T follicular helper cell (primary cell): ENCODE measurements around the gene DEFB128.
"Not testable (repeated sequence)": the region's sequence is repeated elsewhere in the genome, so short reads cannot be mapped to it uniquely, and the experiment has no call there.

Source experiments
- DNase-seq: peaks from one replicate; pipeline ENCODE4 v3.0.0-alpha.2; 2020; ENCODE audit warnings: low read depth
- total RNA-seq, 2 experiments: gene quantifications; one replicate each; lab custom pipeline; 2026; lab: John Stamatoyannopoulos, UW

Gene DEFB128
- total RNA-seq = 0 to 0.09 reads per million in 2 experiments

- no peak for DNase-seq
Observed at GRCh38 chr20:189611-190010, at the start of gene DEFB128. TSS of gene DEFB128 (minus strand) at chr20:189711. CDS start at chr20:189623, 88 bp downstream.

DNA sequence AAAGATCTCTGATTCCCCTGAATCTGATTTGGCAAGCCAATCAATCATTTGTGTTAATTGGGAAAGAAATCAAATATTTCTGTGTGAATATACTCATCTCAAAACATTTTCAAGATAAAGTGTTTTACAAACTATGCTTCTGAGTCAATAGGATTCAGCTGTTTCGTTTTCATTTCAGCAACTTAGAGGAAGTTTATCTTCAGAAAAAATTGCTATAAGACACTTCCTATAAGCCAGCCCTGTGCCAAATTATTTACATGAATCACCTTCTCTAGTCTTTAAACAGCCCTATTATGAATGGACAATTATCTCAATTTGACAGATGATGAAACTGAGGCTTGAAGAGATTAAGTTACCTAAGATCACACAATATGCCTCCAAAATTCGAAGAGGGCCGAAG lies 48.4 kb upstream of the DEFB128 start:
- no peak for DNase-seq

- no peak for DNase-seq
Observed at GRCh38 chr20:237489-237888, 48.0 kb upstream of the DEFB128 start.

- DNase-seq = no peak
Observed at GRCh38 chr20:235891-236290, 46.4 kb upstream of the DEFB128 start.

DNA sequence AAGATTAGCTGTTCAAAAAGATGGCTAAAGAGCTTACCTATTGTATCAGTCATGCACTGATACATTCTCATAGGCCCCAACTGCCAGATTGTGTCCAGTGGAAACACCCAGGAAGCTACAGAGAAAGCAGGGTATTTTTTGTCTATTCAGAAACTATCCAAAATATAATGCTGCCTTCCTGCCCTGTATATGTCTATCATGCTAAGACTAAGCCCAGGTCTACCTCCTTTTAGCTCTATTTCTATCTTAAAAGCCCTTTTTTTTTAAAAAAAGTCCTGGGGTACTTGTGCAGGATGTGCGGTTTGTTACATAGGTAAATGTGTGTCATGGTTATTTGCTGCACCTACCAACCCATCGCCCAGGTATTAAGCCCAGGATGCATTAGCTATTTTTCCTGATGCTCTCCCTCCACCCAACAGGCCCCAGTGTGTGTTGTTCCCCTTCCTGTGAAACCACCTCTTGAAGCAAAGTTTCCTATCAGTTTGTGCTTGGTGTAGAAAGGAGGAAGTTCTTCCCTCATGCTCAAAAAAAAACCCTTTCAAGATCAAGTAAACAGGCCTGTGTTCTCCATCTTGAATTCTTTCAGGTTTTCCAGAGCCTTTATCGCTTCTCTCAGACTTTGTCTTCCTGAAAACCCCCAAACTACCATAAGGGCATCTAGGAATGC lies 38.1 kb upstream of the DEFB128 start:
- DNase-seq = no peak

- DNase-seq = no peak
Observed at GRCh38 chr20:226958-227357, 37.4 kb upstream of the DEFB128 start, which contains the start of gene DEFB129. TSS of gene DEFB129 (plus strand) at chr20:227258. CDS start at chr20:227289, 31 bp downstream.

DNA sequence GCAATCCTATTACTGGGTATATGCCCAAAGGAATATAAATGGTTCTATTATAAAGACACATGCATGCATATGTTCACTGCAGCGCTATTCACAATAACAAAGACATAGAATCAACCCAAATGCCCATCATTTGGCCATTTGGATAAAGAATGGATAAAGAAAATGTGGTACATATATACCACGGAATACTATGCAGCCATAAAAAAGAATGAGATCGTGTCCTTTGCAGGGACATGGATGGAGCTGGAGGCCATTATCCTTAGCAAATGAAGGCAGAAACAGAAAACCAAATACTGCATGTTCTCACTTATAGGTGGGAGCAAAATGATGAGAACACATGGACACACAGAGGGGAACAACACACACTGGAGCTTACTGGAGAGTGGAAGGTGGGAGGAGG lies 36.4 kb upstream of the DEFB128 start:
- DNase-seq = not testable (repeated sequence)

GRCh38 chr20:221258-221830 lies 31.8 kb upstream of the DEFB128 start:
- no peak for DNase-seq

DNA sequence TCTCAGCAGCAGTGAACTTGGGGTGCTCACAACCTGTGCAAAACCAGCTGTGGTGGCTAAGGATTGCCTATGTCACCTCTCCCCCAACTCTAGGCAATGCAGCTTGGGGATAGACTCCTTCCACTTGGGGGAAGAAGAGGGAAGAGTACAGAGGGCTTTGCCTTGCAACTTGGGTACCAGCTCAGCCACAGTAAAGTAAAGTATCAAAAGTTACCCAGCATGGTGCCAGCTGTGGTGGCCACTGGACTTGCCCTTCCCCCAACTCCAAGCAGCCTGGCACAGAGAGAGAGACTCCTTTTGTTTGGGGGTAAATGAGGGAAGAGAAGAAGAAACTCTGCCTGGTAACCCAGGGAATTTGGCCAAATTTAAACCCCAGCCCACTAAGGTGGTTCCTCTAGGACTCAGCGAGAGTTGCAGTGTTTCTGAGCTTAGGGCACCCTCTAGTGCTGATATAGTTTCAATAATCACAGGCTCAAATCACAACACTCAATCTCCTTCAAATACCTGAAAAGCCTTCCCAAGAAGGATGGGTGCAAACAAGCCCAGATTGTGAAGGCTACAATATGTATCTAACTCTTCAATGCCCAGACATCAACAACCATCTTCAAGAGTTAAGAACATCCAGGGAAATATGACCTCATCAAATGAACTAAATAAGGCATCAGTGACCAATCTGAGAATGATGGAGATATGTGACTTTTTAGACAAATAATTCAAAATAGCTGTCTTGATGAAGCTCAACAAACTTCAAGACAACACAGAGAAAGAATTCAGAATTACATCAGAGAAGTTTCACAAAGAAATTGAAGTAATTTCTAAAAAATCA lies 30.0 kb upstream of the DEFB128 start:
- no peak for DNase-seq

DNA sequence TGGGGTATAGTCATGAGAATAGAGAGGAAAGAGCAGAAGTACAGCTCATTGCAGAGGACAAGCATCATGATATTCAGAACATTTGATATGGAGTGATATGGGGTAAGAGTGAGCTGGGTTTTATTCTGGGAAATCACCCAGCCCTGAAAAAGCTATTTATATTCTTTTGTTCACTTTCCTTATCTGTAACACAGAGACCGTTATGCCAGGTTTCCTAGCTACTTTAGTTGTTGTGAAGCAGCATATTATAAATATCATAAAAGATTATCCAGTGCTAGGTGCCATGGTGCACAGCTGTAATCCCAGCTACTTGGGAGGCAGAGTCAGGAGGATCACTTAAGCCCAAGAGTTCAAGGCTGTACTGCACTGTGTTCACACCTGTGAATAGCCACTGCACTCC lies 27.8 kb upstream of the DEFB128 start:
- no peak for DNase-seq

- no peak for DNase-seq
Observed at GRCh38 chr20:215796-216195, 26.3 kb upstream of the DEFB128 start.

DNA sequence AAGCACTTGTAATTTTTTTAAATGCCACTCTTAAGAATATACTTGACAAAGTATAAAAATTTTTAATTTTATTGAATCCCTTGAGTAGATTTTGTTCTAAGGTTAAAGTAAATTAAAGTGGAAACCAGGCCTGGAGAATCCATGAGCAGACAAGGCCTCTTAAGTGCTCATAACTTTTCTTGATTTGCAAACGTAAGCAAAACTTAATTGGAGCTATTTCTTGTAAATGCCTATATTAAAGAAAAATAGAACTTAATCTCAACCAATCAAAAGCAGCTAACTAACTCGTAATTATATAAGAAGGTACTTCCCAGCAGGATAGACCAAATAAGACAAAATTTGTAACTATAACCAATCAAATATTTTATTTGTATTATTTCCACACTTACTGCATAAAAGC lies 24.9 kb upstream of the DEFB128 start:
- no peak for DNase-seq

DNA sequence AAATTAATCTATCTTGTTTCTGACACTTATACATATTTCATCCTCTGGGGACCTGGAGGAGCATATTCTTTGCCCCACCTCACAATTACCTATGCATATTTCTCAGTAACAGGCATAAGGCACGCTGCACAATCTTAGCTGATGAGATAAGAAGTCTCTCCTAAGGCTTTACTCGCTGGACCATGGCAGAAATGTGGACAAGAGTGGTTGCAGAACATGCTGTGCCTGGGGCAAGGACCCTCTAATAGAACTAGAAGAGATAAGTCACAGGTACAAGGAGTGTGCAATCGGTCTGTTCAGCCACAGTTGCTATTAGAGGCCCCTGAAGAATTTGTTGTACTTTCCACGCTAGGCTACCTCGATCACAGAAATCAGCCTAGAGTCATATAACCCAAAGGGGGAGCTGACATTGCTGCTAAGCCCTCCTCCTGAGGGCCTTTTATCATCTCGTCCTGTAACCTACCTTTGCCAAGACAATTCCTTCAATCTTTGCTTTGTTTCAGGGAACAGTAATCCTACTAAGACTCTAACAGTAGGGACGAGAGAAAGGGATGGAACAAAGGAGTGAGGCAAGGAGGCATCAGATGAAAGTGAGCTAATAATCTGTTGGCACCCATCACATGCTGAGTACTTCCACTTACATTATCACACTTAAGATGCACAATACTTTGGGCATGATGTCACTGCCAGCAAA lies 21.4 kb upstream of the DEFB128 start:
- DNase-seq = no peak

GRCh38 chr20:208942-209566 lies 19.5 kb upstream of the DEFB128 start:
- no peak for DNase-seq

DNA sequence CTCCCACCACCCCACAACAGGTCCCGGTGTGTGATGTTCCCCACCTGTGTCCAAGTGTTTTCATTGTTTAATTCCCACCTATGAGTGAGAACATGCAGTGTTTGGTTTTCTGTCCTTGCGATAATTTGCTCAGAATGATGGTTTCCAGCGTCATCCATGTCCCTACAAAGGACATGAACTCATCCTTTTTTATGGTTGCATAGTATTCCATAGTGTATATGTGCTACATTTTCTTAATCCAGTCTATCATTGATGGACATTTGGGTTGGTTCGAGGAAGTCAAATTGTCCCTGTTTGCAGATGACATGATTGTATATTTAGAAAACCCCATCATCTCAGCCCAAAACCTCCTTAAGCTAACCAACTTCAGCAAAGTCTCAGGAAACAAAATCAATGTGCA lies 14.1 kb upstream of the DEFB128 start:
- DNase-seq = not testable (repeated sequence)

DNA sequence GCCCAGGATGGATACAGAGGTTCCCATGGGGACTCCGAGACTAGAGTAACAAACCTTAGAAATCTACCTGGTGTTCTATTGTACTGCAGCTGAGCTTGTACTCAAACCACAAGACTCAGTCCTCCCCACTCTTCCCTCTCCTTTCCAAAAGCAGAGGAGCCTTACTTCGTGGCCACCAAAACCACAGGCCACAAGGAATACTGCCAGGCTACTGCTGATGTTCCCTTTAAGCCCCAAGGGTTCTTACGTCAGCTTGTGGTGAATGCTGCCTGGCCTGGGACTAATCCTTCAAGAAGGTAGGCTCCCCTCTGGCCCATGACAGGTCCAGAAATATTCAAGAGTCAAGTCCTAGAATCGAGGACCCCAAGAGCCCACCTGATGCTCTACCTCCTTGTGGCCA lies 10.5 kb upstream of the DEFB128 start:
- no peak for DNase-seq

GRCh38 chr20:198225-198624 lies 8.7 kb upstream of the DEFB128 start:
- DNase-seq = no peak

DNA sequence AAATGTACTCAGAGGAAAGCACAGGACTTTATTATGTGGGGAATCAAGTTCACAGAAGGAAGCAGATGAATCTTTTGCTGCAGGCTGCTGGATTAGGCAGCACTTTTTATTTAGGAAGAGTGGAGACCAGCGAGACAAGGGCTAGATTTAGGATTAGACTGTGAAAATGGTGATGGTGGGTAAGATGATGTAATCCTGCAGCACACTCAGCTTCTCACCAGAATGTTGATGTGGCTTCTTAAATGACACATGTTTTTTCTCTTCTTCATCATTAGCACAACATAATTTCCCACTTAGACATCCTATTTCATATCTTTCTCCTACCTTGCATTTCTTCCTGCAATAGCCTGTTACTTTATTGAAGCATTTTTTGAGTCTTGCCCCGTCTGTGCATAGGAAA lies 1.8 kb downstream of the DEFB128 start:
- DNase-seq = no peak

- DNase-seq = no peak
Observed at GRCh38 chr20:184288-184687, 5.2 kb downstream of the DEFB128 start.

GRCh38 chr20:168876-169275 lies 20.6 kb downstream of the DEFB128 start:
- DNase-seq = no peak

- DNase-seq = no peak
Observed at GRCh38 chr20:164618-165017, 24.9 kb downstream of the DEFB128 start.

- DNase-seq = no peak
Observed at GRCh38 chr20:157154-157553, 32.4 kb downstream of the DEFB128 start, which contains the start of gene DEFB127. TSS of gene DEFB127 (plus strand) at chr20:157454. CDS start at chr20:157545, 91 bp downstream.
